Liver (tissue), 9 donors: ENCODE measurements around the gene ECE1. TPM values are rescaled to one million over a fixed set of nuclear protein-coding genes. Genes with fewer than 3 reads are reported as not detected.
"Not testable (repeated sequence)": the region's sequence is repeated elsewhere in the genome, so short reads cannot be mapped to it uniquely, and the experiment has no call there.

ENCODE experiments used
- DNase-seq: peaks from one replicate; pipeline ENCODE4 v3.0.0-alpha.2; 2017; ENCODE audit warnings: low spot score
- H3K27ac ChIP-seq, 2 donors: one replicate each; pipeline ENCODE4 v1.7.0; 2013; ENCODE audit warnings: inconsistent platforms in 2 of 2, low read length in 2 of 2, control low read depth in 1 of 2, low read depth in 1 of 2, mild to moderate bottlenecking in 1 of 2
- H3K27me3 ChIP-seq, 4 donors: one replicate each; pipeline versions ENCODE4 v1.6.1 to v1.7.0; 2013; ENCODE audit warnings: low read length in 3 of 4, inconsistent platforms in 1 of 4, mild to moderate bottlenecking in 1 of 4, moderate library complexity in 1 of 4; ENCODE audit not compliant: control insufficient read depth in 4 of 4, insufficient read depth in 4 of 4
- H3K36me3 ChIP-seq, 4 donors: one replicate each; pipeline versions ENCODE4 v1.6.1 to v1.7.0; 2013; ENCODE audit warnings: low read length in 3 of 4, mild to moderate bottlenecking in 3 of 4, low read depth in 1 of 4, moderate library complexity in 1 of 4; ENCODE audit not compliant: control insufficient read depth in 4 of 4, insufficient read depth in 3 of 4
- H3K4me1 ChIP-seq, 4 donors: one replicate each; pipeline versions ENCODE4 v1.6.1 to v1.7.0; 2013; ENCODE audit warnings: low read length in 3 of 4, mild to moderate bottlenecking in 3 of 4, moderate library complexity in 1 of 4; ENCODE audit not compliant: control insufficient read depth in 4 of 4, insufficient read depth in 4 of 4
- H3K4me3 ChIP-seq, 3 donors: one replicate each; pipeline versions ENCODE4 v1.6.1 to v1.7.0; 2013; ENCODE audit warnings: low read length in 3 of 3, control low read depth in 1 of 3, low read depth in 1 of 3, mild to moderate bottlenecking in 1 of 3
- H3K9ac ChIP-seq, 2 donors: one replicate each; pipeline ENCODE4 v1.7.0; 2013; ENCODE audit warnings: low read length in 2 of 2, mild to moderate bottlenecking in 2 of 2, moderate library complexity in 2 of 2, control low read depth in 1 of 2, low read depth in 1 of 2
- H3K9me3 ChIP-seq, 4 donors: one replicate each; pipeline versions ENCODE4 v1.6.1 to v1.7.0; 2013; ENCODE audit warnings: low read length in 3 of 4; ENCODE audit not compliant: control insufficient read depth in 4 of 4
- EGR1 ChIP-seq, 2 donors: IDR thresholded peaks; 2 replicates each; pipeline ENCODE4 v1.6.1; 2016 to 2018; ENCODE audit warnings: antibody characterized with exemption in 2 of 2, low read depth in 2 of 2
- FOXA2 ChIP-seq: IDR thresholded peaks from 2 replicates; pipeline ENCODE4 v1.6.1; 2016; ENCODE audit warnings: antibody characterized with exemption
- GABPA ChIP-seq, 2 donors: IDR thresholded peaks in 1 of 2; conservative IDR thresholded peaks in 1 of 2; 2 replicates each; pipeline ENCODE4 v1.6.1; 2016; ENCODE audit warnings: antibody characterized with exemption in 2 of 2, mild to moderate bottlenecking in 1 of 2, moderate library complexity in 1 of 2
- HNF4A ChIP-seq, 2 donors: conservative IDR thresholded peaks; 2 replicates each; pipeline ENCODE4 v1.6.1; 2016; ENCODE audit warnings: antibody characterized with exemption in 2 of 2, mild to moderate bottlenecking in 2 of 2
- HNF4G ChIP-seq: IDR thresholded peaks from 2 replicates; pipeline ENCODE4 v1.6.1; 2016; ENCODE audit warnings: antibody characterized with exemption
- JUND ChIP-seq, 2 donors: IDR thresholded peaks; 2 replicates each; pipeline ENCODE4 v1.6.1; 2016; ENCODE audit warnings: antibody characterized with exemption in 2 of 2
- NR2F2 ChIP-seq: IDR thresholded peaks from 2 replicates; pipeline ENCODE4 v1.6.1; 2016; ENCODE audit warnings: antibody characterized with exemption
- RXRA ChIP-seq, 2 donors: IDR thresholded peaks; 2 replicates each; pipeline ENCODE4 v1.6.1; 2017 to 2018; ENCODE audit warnings: antibody characterized with exemption in 2 of 2, mild to moderate bottlenecking in 1 of 2
- SP1 ChIP-seq: IDR thresholded peaks from 2 replicates; pipeline ENCODE4 v1.6.1; 2018; ENCODE audit warnings: antibody characterized with exemption, mild to moderate bottlenecking
- TAF1 ChIP-seq: conservative IDR thresholded peaks from 2 replicates; pipeline ENCODE4 v1.6.1; 2016; ENCODE audit warnings: antibody characterized with exemption, mild to moderate bottlenecking
- YY1 ChIP-seq: IDR thresholded peaks from 2 replicates; pipeline ENCODE4 v1.6.1; 2016; ENCODE audit warnings: antibody characterized with exemption, mild to moderate bottlenecking
- WGBS: extraction: QIAGEN DNeasy Blood & Tissue Kit; methylation state at CpG from one replicate; pipeline ENCODE4 v1.1.7; 2013; 5-methylcytosine and 5-hydroxymethylcytosine counted together
- polyA plus RNA-seq, 2 donors: library from polyadenylated mRNA; stranded (reverse) in 1 of 2; unstranded in 1 of 2; fragments of 200-250 nt in 1 of 2; fragments of >200 nt in 1 of 2; fragmentation: Nextera tagmentation in 1 of 2; extraction: Ambion mirVana in 1 of 2; gene quantifications; one replicate each; pipeline versions ENCODE4 v1.2.1 to v1.2.3, GENCODE V29; 2013 to 2015
- total RNA-seq, 2 donors: library from RNA; depleted of rRNA; stranded (reverse); fragments of >200 nt; gene quantifications; one replicate each; pipeline ENCODE4 v1.2.3, GENCODE V29; 2014
- TF ChIP-seq, protein P1 (sequence below): fragments of 150-350 bp; IDR thresholded peaks from 2 replicates; pipeline ENCODE4 v1.5.1; 2017; ENCODE audit warnings: improper control_type of control experiment, low read depth, low read length; ENCODE audit not compliant: missing input control
- TF ChIP-seq, protein P2 (sequence below): IDR thresholded peaks from 2 replicates; pipeline ENCODE4 v1.6.1; 2016; ENCODE audit warnings: antibody characterized with exemption
- TF ChIP-seq, protein P3 (sequence below): IDR thresholded peaks from 2 replicates; pipeline ENCODE4 v1.6.1; 2016; ENCODE audit warnings: antibody characterized with exemption
- TF ChIP-seq, protein P4 (sequence below): IDR thresholded peaks from 2 replicates; pipeline ENCODE4 v1.6.1; 2016; ENCODE audit warnings: antibody characterized with exemption, mild to moderate bottlenecking
- donor health status: healthy.
- donor health status: healthy.
- donor health status: healthy.
- donor health status: healthy.
- donor health status: healthy.

The ECE1 gene
- total and polyA plus RNA-seq, 4 donors = 29.3 to 46.4 (median 39.6) TPM

DNA sequence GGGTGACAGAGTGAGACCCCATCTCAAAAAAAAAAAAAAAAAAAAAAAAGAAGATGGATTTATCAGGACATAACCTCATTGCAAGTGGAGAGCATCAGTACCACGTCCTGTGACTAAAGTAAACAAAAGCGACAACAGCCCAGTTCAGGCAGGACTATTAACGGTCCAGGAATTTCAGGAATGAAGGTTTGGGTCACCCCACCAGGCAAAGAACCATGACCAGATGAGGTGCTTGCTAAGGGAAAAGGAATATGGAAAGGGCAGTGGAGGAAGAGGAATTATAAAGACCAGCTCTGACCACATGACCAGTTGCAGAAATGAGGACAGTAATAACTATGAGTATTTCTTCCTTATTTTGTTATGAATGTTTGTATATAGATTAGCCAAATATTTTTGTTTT is 78.1 kb downstream of the ECE1 start:
- no peak overlapping the region for H3K27ac ChIP-seq
- no peaks in the 10 kb centered on the region for H3K27me3 ChIP-seq
- no peaks in the 10 kb centered on the region for H3K4me1 ChIP-seq
- WGBS = 68% methylated on average over 3 of the region's 3 CpGs
- H3K9ac ChIP-seq = no peak overlapping the region
- no peaks in the 10 kb centered on the region for H3K36me3 ChIP-seq
- H3K4me3 ChIP-seq = no peak overlapping the region
- no peak for DNase-seq
- TF ChIP-seq FOXA2 (no peak), HNF4A (conservative IDR thresholded peaks at IDR 0.05) (no peak), GABPA (IDR thresholded peaks at IDR 0.05 in 1 of 2, conservative IDR thresholded peaks at IDR 0.05 in 1 of 2) (no peak), JUND (IDR thresholded peaks at IDR 0.05) (no peak), HNF4G (no peak), NR2F2 (no peak), SP1 (no peak), RXRA (IDR thresholded peaks at IDR 0.05) (no peak), TAF1 (no peak), YY1 (no peak), EGR1 (IDR thresholded peaks at IDR 0.05; ENCODE audit: low read depth in 2 of 2) (no peak)
- TF ChIP-seq, protein P1, sequence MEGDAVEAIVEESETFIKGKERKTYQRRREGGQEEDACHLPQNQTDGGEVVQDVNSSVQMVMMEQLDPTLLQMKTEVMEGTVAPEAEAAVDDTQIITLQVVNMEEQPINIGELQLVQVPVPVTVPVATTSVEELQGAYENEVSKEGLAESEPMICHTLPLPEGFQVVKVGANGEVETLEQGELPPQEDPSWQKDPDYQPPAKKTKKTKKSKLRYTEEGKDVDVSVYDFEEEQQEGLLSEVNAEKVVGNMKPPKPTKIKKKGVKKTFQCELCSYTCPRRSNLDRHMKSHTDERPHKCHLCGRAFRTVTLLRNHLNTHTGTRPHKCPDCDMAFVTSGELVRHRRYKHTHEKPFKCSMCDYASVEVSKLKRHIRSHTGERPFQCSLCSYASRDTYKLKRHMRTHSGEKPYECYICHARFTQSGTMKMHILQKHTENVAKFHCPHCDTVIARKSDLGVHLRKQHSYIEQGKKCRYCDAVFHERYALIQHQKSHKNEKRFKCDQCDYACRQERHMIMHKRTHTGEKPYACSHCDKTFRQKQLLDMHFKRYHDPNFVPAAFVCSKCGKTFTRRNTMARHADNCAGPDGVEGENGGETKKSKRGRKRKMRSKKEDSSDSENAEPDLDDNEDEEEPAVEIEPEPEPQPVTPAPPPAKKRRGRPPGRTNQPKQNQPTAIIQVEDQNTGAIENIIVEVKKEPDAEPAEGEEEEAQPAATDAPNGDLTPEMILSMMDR = no peak
- TF ChIP-seq, protein P2, sequence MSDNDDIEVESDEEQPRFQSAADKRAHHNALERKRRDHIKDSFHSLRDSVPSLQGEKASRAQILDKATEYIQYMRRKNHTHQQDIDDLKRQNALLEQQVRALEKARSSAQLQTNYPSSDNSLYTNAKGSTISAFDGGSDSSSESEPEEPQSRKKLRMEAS = no peak
- TF ChIP-seq, protein P3, sequence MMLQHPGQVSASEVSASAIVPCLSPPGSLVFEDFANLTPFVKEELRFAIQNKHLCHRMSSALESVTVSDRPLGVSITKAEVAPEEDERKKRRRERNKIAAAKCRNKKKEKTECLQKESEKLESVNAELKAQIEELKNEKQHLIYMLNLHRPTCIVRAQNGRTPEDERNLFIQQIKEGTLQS = no peak
- TF ChIP-seq, protein P4, sequence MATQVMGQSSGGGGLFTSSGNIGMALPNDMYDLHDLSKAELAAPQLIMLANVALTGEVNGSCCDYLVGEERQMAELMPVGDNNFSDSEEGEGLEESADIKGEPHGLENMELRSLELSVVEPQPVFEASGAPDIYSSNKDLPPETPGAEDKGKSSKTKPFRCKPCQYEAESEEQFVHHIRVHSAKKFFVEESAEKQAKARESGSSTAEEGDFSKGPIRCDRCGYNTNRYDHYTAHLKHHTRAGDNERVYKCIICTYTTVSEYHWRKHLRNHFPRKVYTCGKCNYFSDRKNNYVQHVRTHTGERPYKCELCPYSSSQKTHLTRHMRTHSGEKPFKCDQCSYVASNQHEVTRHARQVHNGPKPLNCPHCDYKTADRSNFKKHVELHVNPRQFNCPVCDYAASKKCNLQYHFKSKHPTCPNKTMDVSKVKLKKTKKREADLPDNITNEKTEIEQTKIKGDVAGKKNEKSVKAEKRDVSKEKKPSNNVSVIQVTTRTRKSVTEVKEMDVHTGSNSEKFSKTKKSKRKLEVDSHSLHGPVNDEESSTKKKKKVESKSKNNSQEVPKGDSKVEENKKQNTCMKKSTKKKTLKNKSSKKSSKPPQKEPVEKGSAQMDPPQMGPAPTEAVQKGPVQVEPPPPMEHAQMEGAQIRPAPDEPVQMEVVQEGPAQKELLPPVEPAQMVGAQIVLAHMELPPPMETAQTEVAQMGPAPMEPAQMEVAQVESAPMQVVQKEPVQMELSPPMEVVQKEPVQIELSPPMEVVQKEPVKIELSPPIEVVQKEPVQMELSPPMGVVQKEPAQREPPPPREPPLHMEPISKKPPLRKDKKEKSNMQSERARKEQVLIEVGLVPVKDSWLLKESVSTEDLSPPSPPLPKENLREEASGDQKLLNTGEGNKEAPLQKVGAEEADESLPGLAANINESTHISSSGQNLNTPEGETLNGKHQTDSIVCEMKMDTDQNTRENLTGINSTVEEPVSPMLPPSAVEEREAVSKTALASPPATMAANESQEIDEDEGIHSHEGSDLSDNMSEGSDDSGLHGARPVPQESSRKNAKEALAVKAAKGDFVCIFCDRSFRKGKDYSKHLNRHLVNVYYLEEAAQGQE = no peak
- no peaks in the 10 kb centered on the region for H3K9me3 ChIP-seq

DNA sequence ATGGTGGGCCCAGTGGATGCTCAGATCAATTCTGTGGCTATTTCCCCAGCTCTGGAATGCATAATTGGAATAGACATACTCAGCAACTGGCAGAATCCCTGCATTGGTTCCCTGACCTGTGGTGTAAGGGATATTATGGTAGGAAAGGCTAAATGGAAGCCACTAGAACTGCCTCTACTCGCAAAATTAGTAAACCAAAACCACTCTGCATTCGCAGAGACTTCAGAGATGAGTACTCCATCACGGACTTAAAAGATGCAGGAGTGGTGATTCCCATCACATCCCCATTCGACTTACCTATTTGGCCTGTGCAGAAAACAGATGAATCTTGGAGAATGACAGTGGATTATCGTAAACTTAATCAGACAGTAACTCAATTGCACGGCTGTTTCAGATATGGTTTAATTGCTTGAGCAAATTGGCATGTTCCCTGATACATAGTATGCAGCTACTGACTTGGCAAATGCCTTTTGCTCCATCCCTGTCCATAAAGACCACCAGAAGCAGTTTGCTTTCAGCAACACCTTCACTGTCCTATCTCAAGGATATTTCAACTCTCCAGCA is 82.0 kb downstream of the ECE1 start:
- not testable (repeated sequence) for H3K4me1 ChIP-seq, H3K9me3 ChIP-seq, H3K9ac ChIP-seq, H3K36me3 ChIP-seq, H3K27me3 ChIP-seq, H3K27ac ChIP-seq, H3K4me3 ChIP-seq, DNase-seq
- 86% methylated on average over 6 of the region's 6 CpGs for WGBS
